OCI-LY7 (cell line): ENCODE results near the gene RBMS2. TPM values are rescaled to one million over a fixed set of nuclear protein-coding genes. Genes with fewer than 3 reads are reported as not detected.

Source experiments
- BruUV-seq: library from RNA; stranded (reverse); fragments of 400-500 nt; replicated peaks from 2 replicates; lab custom pipeline; 2021; lab: Mats Ljungman, UMichigan
- CTCF ChIA-PET: fragments of 300-600 bp; sonication (Branson Sonifier 250); formaldehyde crosslinking; loops from one replicate; lab custom pipeline; 2022; ENCODE audit warnings: antibody characterized with exemption; ENCODE audit not compliant: unreplicated experiment; lab: Charles Lee
- POLR2A ChIA-PET: fragments of 300-600 bp; sonication (Branson Sonifier 250); formaldehyde crosslinking; loops from one replicate; lab custom pipeline; 2022; ENCODE audit warnings: antibody characterized with exemption; lab: Charles Lee
- DNase-seq: peaks from one replicate; pipeline ENCODE4 v3.0.0-alpha.2; 2015; ENCODE audit warnings: low spot score
- H2AFZ ChIP-seq: fragments of 200-600 bp; sonication (generic), shearing (Covaris generic); 2 replicates; pipeline ENCODE4 v1.6.1; 2014; ENCODE audit warnings: mild to moderate bottlenecking, antibody characterized with exemption, low read length, moderate library complexity
- H3K27ac ChIP-seq: fragments of 200-600 bp; sonication (generic); 2 replicates; pipeline ENCODE4 v1.5.1; 2014; ENCODE audit warnings: mixed run types, low read depth, mild to moderate bottlenecking, moderate library complexity, low read length, inconsistent platforms; ENCODE audit not compliant: poor library complexity, severe bottlenecking
- H3K36me3 ChIP-seq: fragments of 200-600 bp; sonication (generic); 2 replicates; pipeline ENCODE4 v1.6.1; 2014; ENCODE audit warnings: mild to moderate bottlenecking, antibody characterized with exemption, low read length, moderate library complexity, mixed read lengths; ENCODE audit not compliant: insufficient read depth
- H3K4me1 ChIP-seq: fragments of 200-600 bp; sonication (generic); 2 replicates; pipeline ENCODE4 v1.5.1; 2014; ENCODE audit warnings: mild to moderate bottlenecking, low read length; ENCODE audit not compliant: insufficient read depth, poor library complexity, severe bottlenecking
- H3K4me2 ChIP-seq: fragments of 200-600 bp; sonication (generic); 2 replicates; pipeline ENCODE4 v1.6.1; 2014; ENCODE audit warnings: mild to moderate bottlenecking, low read length
- H3K4me3 ChIP-seq: fragments of 200-600 bp; sonication (generic); 2 replicates; pipeline ENCODE4 v1.5.1; 2014; ENCODE audit warnings: mild to moderate bottlenecking, low read depth, low read length; ENCODE audit not compliant: poor library complexity, severe bottlenecking
- H3K79me2 ChIP-seq: fragments of 200-600 bp; sonication (generic); 2 replicates; pipeline ENCODE4 v1.6.1; 2016; ENCODE audit warnings: low read depth, mild to moderate bottlenecking, low read length, moderate library complexity, mixed read lengths; ENCODE audit not compliant: insufficient read depth
- H3K9me2 ChIP-seq: fragments of 200-600 bp; sonication (generic); 2 replicates; pipeline ENCODE4 v1.6.1; 2016; ENCODE audit warnings: mild to moderate bottlenecking, low read length, mixed read lengths; ENCODE audit not compliant: insufficient read depth
- H3K9me3 ChIP-seq: fragments of 200-600 bp; sonication (generic); 2 replicates; pipeline ENCODE4 v1.6.1; 2014; ENCODE audit warnings: mild to moderate bottlenecking, mixed run types, low read length, mixed read lengths
- H4K20me1 ChIP-seq: fragments of 200-600 bp; sonication (generic); 2 replicates; pipeline ENCODE4 v1.6.1; 2014; ENCODE audit warnings: mild to moderate bottlenecking, antibody characterized with exemption, low read length, moderate library complexity, mixed read lengths; ENCODE audit not compliant: insufficient read depth
- CTCF ChIP-seq: fragments of 200-600 bp; sonication (generic); conservative IDR thresholded peaks from 2 replicates; pipeline ENCODE4 v1.5.1; 2014; ENCODE audit warnings: mild to moderate bottlenecking, antibody characterized with exemption, low read length, moderate library complexity, mixed read lengths
- EZH2phosphoT487 ChIP-seq: fragments of 200-600 bp; sonication (generic); IDR thresholded peaks from 2 replicates; pipeline ENCODE4 v1.6.1; 2018; ENCODE audit warnings: low read depth, borderline replicate concordance, mild to moderate bottlenecking, mixed run types, antibody characterized with exemption, low read length, moderate library complexity, mixed read lengths
- intact Hi-C: fragments of 100-400 bp; cut with micrococcal nuclease; formaldehyde crosslinking; loops from one replicate; pipeline ENCODE4 v1.10.0; 2022; ENCODE audit not compliant: unreplicated experiment
- total RNA-seq, 2 experiments: library from RNA; depleted of rRNA in 1 of 2; stranded (reverse); fragments of >200 nt in 1 of 2; shearing (Covaris generic) in 1 of 2; gene quantifications; 2 replicates each; pipeline ENCODE4 v1.2.3, GENCODE V29; 2014 to 2022

The RBMS2 gene
- total RNA-seq, 2 experiments from 2014 or later = 0.27 to 0.32 TPM

GRCh38 chr12:56634242-56634836 lies 112.7 kb downstream of the RBMS2 start:
- no peaks in the 10 kb centered on the region for H3K9me3 ChIP-seq
- DNase-seq = peak; percentile 46
- POLR2A ChIA-PET = interaction anchor here (0.6 to 1.4 kb wide), 7 partner anchors 10 to 153 kb away, joined by 3 to 5 read pairs (median 3); partner anchors contain the start of gene ATP5F1B
- peak overlapping the region; percentile 98 for H3K4me2 ChIP-seq
- CTCF ChIA-PET = no interaction called here
- H3K27ac ChIP-seq = peak overlapping the region; percentile 92
- peak overlapping the region; percentile 76 for H3K4me3 ChIP-seq
- TF ChIP-seq EZH2phosphoT487 (no peak), CTCF (no peak)
- no peaks in the 10 kb centered on the region for H4K20me1 ChIP-seq
- H3K4me1 ChIP-seq = peaks cover 69% of the 10 kb centered on the region
- no TSS peak for BruUV-seq
- H2AFZ ChIP-seq = peak overlapping the region; percentile 37; the same call in 1 of the 2 replicates
- H3K79me2 ChIP-seq = peaks cover 55% of the 10 kb centered on the region
- peaks cover 24% of the 10 kb centered on the region for H3K36me3 ChIP-seq
- intact Hi-C loops = loop anchor here (10.0 kb wide), 1 partner anchor 520 kb away; the partner anchor contains the start of genes RPL41 and ZC3H10
- no peaks in the 10 kb centered on the region for H3K9me2 ChIP-seq

GRCh38 chr12:56634837-56635791 lies 113.5 kb downstream of the RBMS2 start:
- ChIA-PET CTCF (interaction anchor here (0.6 to 1.7 kb wide), 4 partner anchors 11 to 605 kb away, joined by 3 to 22 read pairs (median 3); partner anchors contain the start of gene ATP5F1B), POLR2A (interaction anchor here (0.5 to 2.6 kb wide), 8 partner anchors 11 to 918 kb away, joined by 3 to 26 read pairs (median 4); partner anchors contain the start of genes ATP5F1B and NEMP1)
- no peaks in the 10 kb centered on the region for H3K9me2 ChIP-seq
- no peaks in the 10 kb centered on the region for H4K20me1 ChIP-seq
- H3K4me3 ChIP-seq = peak overlapping the region; percentile 76
- H3K9me3 ChIP-seq = no peaks in the 10 kb centered on the region
- BruUV-seq = no TSS peak
- peaks cover 32% of the 10 kb centered on the region for H3K36me3 ChIP-seq
- DNase-seq = peak; percentile 85
- peak; percentile 56 for TF ChIP-seq CTCF
- no peak for TF ChIP-seq EZH2phosphoT487
- peaks cover 48% of the 10 kb centered on the region; the same call in 1 of the 2 replicates for H3K79me2 ChIP-seq
- peak overlapping the region; percentile 37; the same call in 1 of the 2 replicates for H2AFZ ChIP-seq
- peak overlapping the region; percentile 92 for H3K27ac ChIP-seq
- H3K4me2 ChIP-seq = peak overlapping the region; percentile 98
- intact Hi-C loops = loop anchor here (1.0 to 10.0 kb wide), 3 partner anchors 117 to 520 kb away; partner anchors contain the start of genes PRIM1, RPL41 and ZC3H10
- H3K4me1 ChIP-seq = peaks cover 69% of the 10 kb centered on the region
